Fibroblast of skin of right quadriceps (primary cell): ENCODE results near the gene KIR2DL1.
"Not testable (repeated sequence)": the region's sequence is repeated elsewhere in the genome, so short reads cannot be mapped to it uniquely, and the experiment has no call there.

ENCODE experiments used
- DNase-seq: peaks from one replicate; pipeline ENCODE4 v3.0.0-alpha.2; 2013

The KIR2DL1 gene

GRCh38 chr19:54771018-54771960 is 1.7 kb downstream of the KIR2DL1 start:
- DNase-seq = not testable (repeated sequence)

GRCh38 chr19:54772666-54773065 is 3.1 kb downstream of the KIR2DL1 start:
- not testable (repeated sequence) for DNase-seq

- not testable (repeated sequence) for DNase-seq
Measured at GRCh38 chr19:54775095-54775815, 5.7 kb downstream of the KIR2DL1 start.

- not testable (repeated sequence) for DNase-seq
Measured at GRCh38 chr19:54775830-54776229, 6.2 kb downstream of the KIR2DL1 start.

- DNase-seq = not testable (repeated sequence)
Measured at GRCh38 chr19:54777851-54778250, 8.3 kb downstream of the KIR2DL1 start.

GRCh38 chr19:54778896-54779295 is 9.3 kb downstream of the KIR2DL1 start:
- not testable (repeated sequence) for DNase-seq

GRCh38 chr19:54782916-54783315 is 13.3 kb downstream of the KIR2DL1 start:
- not testable (repeated sequence) for DNase-seq

GRCh38 chr19:54786091-54786723 is 16.6 kb downstream of the KIR2DL1 start:
- DNase-seq = not testable (repeated sequence)

- DNase-seq = not testable (repeated sequence)
Measured at GRCh38 chr19:54788154-54788553, 18.6 kb downstream of the KIR2DL1 start.

GRCh38 chr19:54790711-54791110 is 21.1 kb downstream of the KIR2DL1 start:
- DNase-seq = no peak

- no peak for DNase-seq
Measured at GRCh38 chr19:54791476-54791875, 21.9 kb downstream of the KIR2DL1 start.

- no peak for DNase-seq
Measured at GRCh38 chr19:54792814-54793213, 23.2 kb downstream of the KIR2DL1 start.

GRCh38 chr19:54795758-54796157 is 26.2 kb downstream of the KIR2DL1 start:
- no peak for DNase-seq

GRCh38 chr19:54803410-54803809 is 33.8 kb downstream of the KIR2DL1 start, which contains the start of gene KIR2DL4:
Gene KIR2DL4 (plus strand): TSS chr19:54803610. CDS start chr19:54803652, 42 bp downstream.
- DNase-seq = no peak

GRCh38 chr19:54804101-54804500 is 34.5 kb downstream of the KIR2DL1 start:
- DNase-seq = no peak

- DNase-seq = no peak
Measured at GRCh38 chr19:54804571-54804970, 35.0 kb downstream of the KIR2DL1 start.

- DNase-seq = no peak
Measured at GRCh38 chr19:54805665-54806515, 36.3 kb downstream of the KIR2DL1 start.

GRCh38 chr19:54806516-54806838 is 36.9 kb downstream of the KIR2DL1 start:
- no peak for DNase-seq

- DNase-seq = not testable (repeated sequence)
Measured at GRCh38 chr19:54814571-54814970, 45.0 kb downstream of the KIR2DL1 start.

GRCh38 chr19:54816251-54816650 is 46.7 kb downstream of the KIR2DL1 start, which contains the start of gene KIR3DL1:
Gene KIR3DL1 (plus strand): TSS chr19:54816468.
- not testable (repeated sequence) for DNase-seq

- DNase-seq = no peak
Measured at GRCh38 chr19:54817670-54818536, 48.3 kb downstream of the KIR2DL1 start.
